ENCODE measurements around the gene IGFBP2.

Gene IGFBP2

DNA sequence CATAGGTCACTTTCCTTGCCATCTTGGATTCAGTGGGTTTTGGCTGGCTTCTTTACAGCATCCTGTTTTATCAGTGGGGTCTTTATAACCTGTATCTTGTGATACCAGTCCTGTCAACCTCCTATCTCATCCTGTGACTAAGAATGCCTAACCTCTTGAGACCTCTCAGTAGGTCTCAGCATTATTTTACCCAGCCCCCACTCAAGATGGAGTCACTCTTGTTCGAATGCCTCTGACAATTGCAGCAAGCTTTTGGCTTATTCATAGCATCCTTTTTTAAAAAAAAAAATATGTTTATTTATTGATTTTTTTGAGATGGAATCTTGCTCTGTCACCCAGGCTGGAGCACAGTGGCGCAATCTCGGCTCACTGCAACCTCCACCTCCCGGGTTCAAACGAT, 24.7 kb upstream of the IGFBP2 start:
- DNase-seq (ENCODE audit: low spot score) = no peak
- POLR2A ChIA-PET (ENCODE audit: low non-redundant PET) = no interaction called here
- TF ChIP-seq, protein P1, sequence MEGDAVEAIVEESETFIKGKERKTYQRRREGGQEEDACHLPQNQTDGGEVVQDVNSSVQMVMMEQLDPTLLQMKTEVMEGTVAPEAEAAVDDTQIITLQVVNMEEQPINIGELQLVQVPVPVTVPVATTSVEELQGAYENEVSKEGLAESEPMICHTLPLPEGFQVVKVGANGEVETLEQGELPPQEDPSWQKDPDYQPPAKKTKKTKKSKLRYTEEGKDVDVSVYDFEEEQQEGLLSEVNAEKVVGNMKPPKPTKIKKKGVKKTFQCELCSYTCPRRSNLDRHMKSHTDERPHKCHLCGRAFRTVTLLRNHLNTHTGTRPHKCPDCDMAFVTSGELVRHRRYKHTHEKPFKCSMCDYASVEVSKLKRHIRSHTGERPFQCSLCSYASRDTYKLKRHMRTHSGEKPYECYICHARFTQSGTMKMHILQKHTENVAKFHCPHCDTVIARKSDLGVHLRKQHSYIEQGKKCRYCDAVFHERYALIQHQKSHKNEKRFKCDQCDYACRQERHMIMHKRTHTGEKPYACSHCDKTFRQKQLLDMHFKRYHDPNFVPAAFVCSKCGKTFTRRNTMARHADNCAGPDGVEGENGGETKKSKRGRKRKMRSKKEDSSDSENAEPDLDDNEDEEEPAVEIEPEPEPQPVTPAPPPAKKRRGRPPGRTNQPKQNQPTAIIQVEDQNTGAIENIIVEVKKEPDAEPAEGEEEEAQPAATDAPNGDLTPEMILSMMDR (conservative IDR thresholded peaks at IDR 0.05; ENCODE audit: low read depth) = no peak
- CTCF ChIA-PET = no interaction called here
- no peak overlapping the region for H3K27ac ChIP-seq

DNA sequence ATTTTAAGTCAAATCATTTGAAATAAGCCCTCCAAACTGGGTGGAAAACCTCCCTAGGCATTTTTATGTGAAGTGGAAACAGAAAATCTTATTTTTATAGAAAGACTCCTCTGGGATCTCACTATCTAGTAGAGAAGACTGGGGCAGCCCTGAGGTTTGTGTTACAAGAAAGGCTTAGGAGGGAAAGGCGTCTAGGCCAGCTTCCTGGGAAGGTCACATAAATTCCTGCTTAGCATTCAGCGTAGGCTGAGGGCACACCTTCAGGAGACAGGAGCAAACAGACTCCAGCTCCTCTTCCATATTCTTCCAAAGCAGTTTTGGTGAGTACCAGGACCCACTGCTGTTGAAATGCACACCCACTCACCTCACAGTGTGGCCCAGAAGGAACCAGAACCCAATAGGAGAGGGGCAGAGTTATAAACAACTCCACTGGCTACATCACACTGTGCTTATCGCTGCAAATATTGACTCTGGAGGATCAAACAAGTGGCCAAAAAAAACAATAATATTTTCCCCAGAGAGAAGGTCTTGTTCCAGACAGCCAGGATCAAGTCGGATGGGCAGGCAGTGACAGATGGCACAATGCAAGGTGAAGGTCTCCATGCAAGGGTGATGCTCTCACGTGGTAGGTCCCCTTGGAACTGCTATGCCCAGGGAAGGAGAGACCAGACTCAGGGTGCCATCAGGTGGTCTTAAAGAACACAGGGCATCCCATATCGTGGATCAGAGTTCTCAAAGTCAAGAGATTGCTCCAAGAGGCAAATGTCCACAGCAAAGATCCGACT, 17.7 kb upstream of the IGFBP2 start:
- DNase-seq (ENCODE audit: low spot score) = no peak
- ChIA-PET CTCF (interaction anchor here (0.9 kb wide), 1 partner anchor 243 kb away, joined by 3 read pairs; the partner anchor contains the start of gene MARCHF4), POLR2A (ENCODE audit: low non-redundant PET) (no interaction called here)
- no peak overlapping the region for H3K27ac ChIP-seq
- TF ChIP-seq, protein P1 (conservative IDR thresholded peaks at IDR 0.05; ENCODE audit: low read depth) = no peak

DNA sequence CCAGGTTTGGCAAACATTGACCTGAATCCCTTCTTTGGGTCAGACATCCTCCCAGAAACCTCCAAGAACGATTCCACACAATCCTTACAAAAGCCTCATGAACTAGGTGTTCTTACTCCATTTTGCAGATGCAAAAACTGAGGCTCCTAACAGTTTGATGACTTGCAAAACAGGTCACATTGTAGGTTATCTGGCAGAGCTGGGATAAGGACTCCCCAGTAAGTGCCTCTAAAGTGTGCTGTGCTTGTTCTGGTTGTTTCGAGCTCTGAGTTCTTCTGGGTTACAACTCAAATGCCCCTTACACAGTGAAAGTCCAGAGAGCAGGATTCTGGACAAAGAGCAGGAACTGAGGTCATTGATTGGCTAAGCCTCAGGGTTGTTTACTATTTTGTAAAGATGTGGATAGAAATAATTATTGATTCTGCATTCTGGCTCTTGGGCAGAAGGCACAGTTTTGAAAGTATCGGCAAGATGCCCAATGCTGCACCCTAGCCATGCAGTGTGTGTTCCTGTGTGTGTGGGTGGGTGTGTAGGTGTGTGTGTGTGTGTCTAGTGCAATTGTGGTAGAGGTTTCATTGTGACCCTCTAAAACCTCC, 17.0 kb upstream of the IGFBP2 start:
- TF ChIP-seq, protein P1 (conservative IDR thresholded peaks at IDR 0.05; ENCODE audit: low read depth) = no peak
- DNase-seq (ENCODE audit: low spot score) = no peak
- CTCF ChIA-PET = no interaction called here
- no peak overlapping the region for H3K27ac ChIP-seq
- POLR2A ChIA-PET (ENCODE audit: low non-redundant PET) = no interaction called here

DNA sequence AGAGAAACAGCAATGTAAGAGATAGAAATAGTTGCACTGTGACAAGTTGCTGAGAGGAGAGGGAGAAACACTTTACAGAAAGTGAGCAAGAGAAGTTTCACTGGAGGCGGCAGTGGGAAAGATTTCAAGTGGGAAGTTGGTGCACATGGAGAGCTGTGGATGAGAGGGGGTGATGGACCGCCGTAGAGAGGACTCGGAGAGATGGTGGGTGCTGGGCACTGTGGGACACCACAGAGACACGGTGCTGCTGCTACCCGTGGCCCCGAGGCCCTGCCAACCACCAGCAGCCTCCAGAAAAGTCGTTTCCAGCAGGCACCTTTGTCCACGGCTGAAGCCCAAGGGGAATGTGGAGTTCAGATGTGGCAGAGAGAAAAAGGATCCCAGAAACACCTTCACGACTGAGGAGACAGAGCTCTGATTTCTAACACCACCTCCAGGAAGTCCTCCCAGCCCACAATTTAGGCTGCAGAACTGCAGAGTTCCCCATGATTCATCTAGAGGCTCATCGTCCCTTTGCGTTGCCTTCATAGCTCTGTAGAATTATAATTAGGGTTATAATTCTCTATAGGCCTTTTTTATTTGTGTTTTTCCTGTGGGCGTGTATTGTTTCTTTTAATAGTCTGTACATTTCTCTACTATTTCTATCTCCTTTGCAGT, 15.9 kb upstream of the IGFBP2 start:
- POLR2A ChIA-PET (ENCODE audit: low non-redundant PET) = no interaction called here
- no peak overlapping the region for H3K27ac ChIP-seq
- CTCF ChIA-PET = interaction anchor here (0.7 kb wide), 1 partner anchor 30 kb away, joined by 7 read pairs; no protein-coding TSS in a partner anchor
- TF ChIP-seq, protein P1 (conservative IDR thresholded peaks at IDR 0.05; ENCODE audit: low read depth) = no peak
- no peak for DNase-seq (ENCODE audit: low spot score)

GRCh38 chr2:216618785-216619184, 14.4 kb upstream of the IGFBP2 start:
- TF ChIP-seq, protein P1 (conservative IDR thresholded peaks at IDR 0.05; ENCODE audit: low read depth) = no peak
- H3K27ac ChIP-seq = no peak overlapping the region
- no peak for DNase-seq (ENCODE audit: low spot score)
- CTCF ChIA-PET = no interaction called here
- POLR2A ChIA-PET (ENCODE audit: low non-redundant PET) = no interaction called here
